Body of pancreas (tissue), 4 donors: ENCODE data around the gene MAPK14.

Experiments used
- CTCF ChIP-seq, 7 experiments: fragments of 450-650 bp in 4 of 7; fragments of 200-600 bp in 3 of 7; sonication (generic) in 3 of 7; IDR thresholded peaks; one replicate each; pipeline ENCODE4 v1.5.1; 2016 to 2019; ENCODE audit warnings: antibody characterized with exemption in 7 of 7
- POLR2A ChIP-seq, 3 donors: fragments of 450-650 bp; IDR thresholded peaks; one replicate each; pipeline ENCODE4 v1.6.1; 2016; ENCODE audit warnings: antibody characterized with exemption in 3 of 3, mild to moderate bottlenecking in 2 of 3

- TF ChIP-seq CTCF (IDR thresholded peaks at IDR 0.05) (no peak), POLR2A (IDR thresholded peaks at IDR 0.05) (no peak)
Observed at GRCh38 chr6:36135053-36135731, 107.6 kb downstream of the MAPK14 start.
